Loucy (cell line): ENCODE data around the gene TBC1D7.

Experiments used
- EZH2phosphoT487 ChIP-seq: fragments of 200-600 bp; IDR thresholded peaks from 2 replicates; pipeline ENCODE4 v1.6.1; 2018; ENCODE audit warnings: antibody characterized with exemption, mild to moderate bottlenecking, moderate library complexity, borderline replicate concordance
- TF ChIP-seq, protein P1 (sequence below): fragments of 200-600 bp; sonication (generic); conservative IDR thresholded peaks from 2 replicates; pipeline ENCODE4 v1.5.1; 2014; ENCODE audit warnings: mild to moderate bottlenecking, antibody characterized with exemption, low read length

DNA sequence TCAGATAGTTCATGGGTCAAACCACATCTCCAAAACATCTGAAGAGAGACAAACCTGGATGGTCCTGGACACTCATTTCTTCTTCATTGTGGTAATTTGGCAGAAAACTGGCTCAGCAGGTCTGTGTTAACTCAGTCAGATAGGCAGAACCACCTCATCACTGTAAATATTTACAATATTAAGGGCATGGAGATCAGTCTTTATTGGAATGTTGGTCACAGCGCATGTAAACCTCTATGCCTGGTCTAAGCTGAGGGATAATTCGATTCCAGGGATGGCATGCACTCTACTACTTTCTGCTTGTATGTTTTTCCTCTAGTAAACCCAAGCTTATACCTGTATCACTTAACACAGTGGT, 4.0 kb upstream of the TBC1D7 start:
- TF ChIP-seq, protein P1, sequence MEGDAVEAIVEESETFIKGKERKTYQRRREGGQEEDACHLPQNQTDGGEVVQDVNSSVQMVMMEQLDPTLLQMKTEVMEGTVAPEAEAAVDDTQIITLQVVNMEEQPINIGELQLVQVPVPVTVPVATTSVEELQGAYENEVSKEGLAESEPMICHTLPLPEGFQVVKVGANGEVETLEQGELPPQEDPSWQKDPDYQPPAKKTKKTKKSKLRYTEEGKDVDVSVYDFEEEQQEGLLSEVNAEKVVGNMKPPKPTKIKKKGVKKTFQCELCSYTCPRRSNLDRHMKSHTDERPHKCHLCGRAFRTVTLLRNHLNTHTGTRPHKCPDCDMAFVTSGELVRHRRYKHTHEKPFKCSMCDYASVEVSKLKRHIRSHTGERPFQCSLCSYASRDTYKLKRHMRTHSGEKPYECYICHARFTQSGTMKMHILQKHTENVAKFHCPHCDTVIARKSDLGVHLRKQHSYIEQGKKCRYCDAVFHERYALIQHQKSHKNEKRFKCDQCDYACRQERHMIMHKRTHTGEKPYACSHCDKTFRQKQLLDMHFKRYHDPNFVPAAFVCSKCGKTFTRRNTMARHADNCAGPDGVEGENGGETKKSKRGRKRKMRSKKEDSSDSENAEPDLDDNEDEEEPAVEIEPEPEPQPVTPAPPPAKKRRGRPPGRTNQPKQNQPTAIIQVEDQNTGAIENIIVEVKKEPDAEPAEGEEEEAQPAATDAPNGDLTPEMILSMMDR = no peak
- TF ChIP-seq EZH2phosphoT487 = no peak
